WERI-Rb-1 (cell line): ENCODE results near the gene TPSG1.
"Not testable (repeated sequence)": the region's sequence is repeated elsewhere in the genome, so short reads cannot be mapped to it uniquely, and the experiment has no call there.

Source experiments
- DNase-seq: peaks from one replicate; pipeline ENCODE4 v3.0.0-alpha.2; 2020
- H3K27ac ChIP-seq: fragments of 250-450 bp; sonication (Bioruptor Pico); 2 replicates; pipeline ENCODE4 v1.5.1; 2020; ENCODE audit warnings: mild to moderate bottlenecking, moderate library complexity
- H3K27me3 ChIP-seq: fragments of 250-450 bp; sonication (Bioruptor Pico); 2 replicates; pipeline ENCODE4 v1.5.1; 2021; ENCODE audit warnings: mild to moderate bottlenecking, low read depth, moderate library complexity; ENCODE audit not compliant: insufficient read depth, severe bottlenecking
- H3K36me3 ChIP-seq: fragments of 250-450 bp; sonication (Bioruptor Pico); 2 replicates; pipeline ENCODE4 v1.5.1; 2020; ENCODE audit warnings: mild to moderate bottlenecking, moderate library complexity
- H3K4me3 ChIP-seq: 2 replicates; pipeline ENCODE4 v1.5.1; 2011; ENCODE audit warnings: low read depth, mild to moderate bottlenecking, control low read depth, low read length
- H3K9me3 ChIP-seq: fragments of 250-450 bp; sonication (Bioruptor Pico); 2 replicates; pipeline ENCODE4 v1.5.1; 2021; ENCODE audit warnings: mild to moderate bottlenecking, moderate library complexity; ENCODE audit not compliant: severe bottlenecking
- CTCF ChIP-seq: IDR thresholded peaks from 2 replicates; pipeline ENCODE4 v1.5.1; 2011; ENCODE audit warnings: low read depth, mild to moderate bottlenecking, control low read depth, inconsistent platforms, low read length

TPSG1 gene

GRCh38 chr16:1231301-1231700 lies 6.2 kb upstream of the TPSG1 start:
- not testable (repeated sequence) for H3K36me3 ChIP-seq, H3K9me3 ChIP-seq, H3K4me3 ChIP-seq, H3K27me3 ChIP-seq, H3K27ac ChIP-seq
- DNase-seq, result peak; percentile 6

GRCh38 chr16:1230471-1231212 lies 5.6 kb upstream of the TPSG1 start:
- H3K27me3 ChIP-seq, H3K4me3 ChIP-seq, H3K9me3 ChIP-seq: not testable (repeated sequence)

GRCh38 chr16:1230084-1230470 lies 5.0 kb upstream of the TPSG1 start, which contains the start of gene TPSB2:
TSS of gene TPSB2 (minus strand) at chr16:1230184. CDS start at chr16:1229951, 233 bp downstream.
- not testable (repeated sequence) for DNase-seq, H3K36me3 ChIP-seq, H3K4me3 ChIP-seq, H3K9me3 ChIP-seq, H3K27ac ChIP-seq, H3K27me3 ChIP-seq

More at GRCh38 chr16:1230471-1231212, 5.6 kb upstream of the TPSG1 start:
- peak; percentile 3 for DNase-seq
- not testable (repeated sequence) for H3K27ac ChIP-seq, H3K36me3 ChIP-seq

GRCh38 chr16:1229476-1229875 lies 4.4 kb upstream of the TPSG1 start:
- not testable (repeated sequence) for H3K27ac ChIP-seq, H3K9me3 ChIP-seq, H3K36me3 ChIP-seq, DNase-seq, H3K4me3 ChIP-seq, H3K27me3 ChIP-seq

GRCh38 chr16:1228227-1228626 lies 3.2 kb upstream of the TPSG1 start:
- peak; percentile 59 for DNase-seq
- not testable (repeated sequence) for H3K36me3 ChIP-seq, H3K9me3 ChIP-seq, H3K27me3 ChIP-seq, H3K4me3 ChIP-seq, H3K27ac ChIP-seq

GRCh38 chr16:1226692-1227091 lies 1.6 kb upstream of the TPSG1 start:
- peak; percentile 48 for DNase-seq
- H3K4me3 ChIP-seq, H3K27ac ChIP-seq, H3K27me3 ChIP-seq, H3K9me3 ChIP-seq: not testable (repeated sequence)
- H3K36me3 ChIP-seq, result peaks cover 12% of the 10 kb centered on the region

GRCh38 chr16:1225728-1226311 lies 752 bp upstream of the TPSG1 start:
- not testable (repeated sequence) for H3K27ac ChIP-seq, H3K9me3 ChIP-seq, DNase-seq, H3K27me3 ChIP-seq, H3K4me3 ChIP-seq
- H3K36me3 ChIP-seq, result peaks cover 21% of the 10 kb centered on the region

GRCh38 chr16:1224558-1224957 lies 510 bp downstream of the TPSG1 start:
- DNase-seq, result no peak
- no peak overlapping the region for H3K4me3 ChIP-seq
- H3K27me3 ChIP-seq, result no peaks in the 10 kb centered on the region

More at GRCh38 chr16:1224558-1224957, 510 bp downstream of the TPSG1 start:
- TF ChIP-seq CTCF, result no peak
- no peak overlapping the region for H3K27ac ChIP-seq
- peaks cover 33% of the 10 kb centered on the region for H3K36me3 ChIP-seq
- H3K9me3 ChIP-seq, result no peaks in the 10 kb centered on the region
